Ecto neural progenitor cell (in vitro differentiated cells): Measurements from ENCODE around the gene SYNE2.
A peak's percentile ranks its signal among the peaks of the same experiment; 100 is the strongest.
"Not testable (repeated sequence)": the region's sequence is repeated elsewhere in the genome, so short reads cannot be mapped to it uniquely, and the experiment has no call there.

Source experiments
- DNase-seq: peaks from one replicate; pipeline ENCODE4 v3.0.0-alpha.2; 2018; ENCODE audit warnings: low spot score

SYNE2 gene

DNA sequence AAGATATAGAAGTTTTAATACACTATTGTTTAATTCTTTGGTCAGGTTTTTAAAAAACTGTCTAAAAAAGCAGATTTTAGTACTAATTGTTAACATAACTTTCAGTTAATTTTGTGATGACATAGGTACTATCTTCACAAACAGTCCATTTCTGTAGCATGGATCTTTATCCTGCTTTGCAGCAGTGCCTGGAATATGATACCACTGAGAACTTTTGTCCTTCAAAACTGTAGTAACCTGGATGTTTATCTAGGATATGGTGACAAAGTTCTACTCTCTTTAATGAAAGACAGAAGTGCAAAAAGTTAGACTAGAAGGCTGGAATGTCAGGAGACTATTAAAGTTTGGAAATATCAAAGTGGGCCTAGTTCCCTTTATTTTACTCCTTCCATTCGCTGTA is 159.9 kb downstream of the SYNE2 start:
- DNase-seq = no peak

DNA sequence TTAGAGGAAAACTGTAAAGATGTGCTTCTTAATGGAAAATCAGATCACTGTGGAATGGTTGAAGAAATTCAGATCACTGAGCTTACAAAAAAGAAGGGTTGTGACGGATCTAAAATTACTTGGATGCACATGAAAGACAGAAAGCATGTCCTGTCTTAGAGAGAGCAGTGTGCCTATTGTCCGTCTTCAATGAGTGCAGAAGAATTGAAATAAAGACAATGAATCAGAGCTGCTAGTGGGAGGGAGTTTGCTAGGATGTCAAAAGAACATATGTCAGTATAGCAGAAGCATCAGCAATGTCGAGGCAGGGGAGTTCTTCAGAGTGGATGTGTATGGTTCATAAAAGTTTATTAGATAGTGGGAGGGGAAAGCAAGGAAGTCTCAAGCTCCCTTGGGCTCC is 172.7 kb downstream of the SYNE2 start:
- DNase-seq = no peak

DNA sequence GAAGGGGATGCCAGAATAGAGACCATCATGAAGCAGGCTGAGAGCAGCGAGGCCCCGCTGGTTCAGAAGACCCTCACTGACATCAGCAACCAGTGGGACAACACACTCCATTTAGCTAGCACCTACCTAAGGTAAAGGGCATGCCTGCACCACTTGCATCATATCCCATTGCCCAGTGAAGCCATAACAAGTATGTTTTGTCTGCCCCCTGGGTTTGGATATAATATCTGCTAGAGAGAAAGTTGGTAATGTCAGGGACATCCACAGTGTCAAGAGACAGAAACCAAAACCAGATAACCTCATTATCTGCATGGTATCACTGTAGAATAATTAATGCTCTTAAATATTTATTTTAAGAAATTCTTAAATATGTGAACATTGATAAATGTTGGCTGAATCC is 173.8 kb downstream of the SYNE2 start:
- no peak for DNase-seq

DNA sequence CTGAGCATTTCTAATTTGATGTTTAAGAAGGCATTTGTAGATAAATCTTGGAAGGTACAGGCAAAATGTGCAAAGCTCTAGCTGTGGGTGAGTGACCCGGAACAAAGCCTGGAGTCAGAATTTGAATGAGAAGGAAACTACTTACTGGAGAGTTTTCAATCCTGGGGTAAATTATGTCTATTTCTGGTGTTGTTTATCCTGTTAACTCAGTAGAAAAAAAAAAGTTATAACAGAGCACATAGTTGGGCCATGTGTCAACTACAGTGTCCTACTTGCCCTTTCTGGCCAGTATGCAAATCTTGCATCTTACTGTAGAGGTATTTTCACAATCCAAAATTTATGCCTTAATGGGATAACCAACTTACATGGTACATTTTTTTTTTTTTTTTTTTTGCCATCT is 182.3 kb downstream of the SYNE2 start:
- no peak for DNase-seq

DNA sequence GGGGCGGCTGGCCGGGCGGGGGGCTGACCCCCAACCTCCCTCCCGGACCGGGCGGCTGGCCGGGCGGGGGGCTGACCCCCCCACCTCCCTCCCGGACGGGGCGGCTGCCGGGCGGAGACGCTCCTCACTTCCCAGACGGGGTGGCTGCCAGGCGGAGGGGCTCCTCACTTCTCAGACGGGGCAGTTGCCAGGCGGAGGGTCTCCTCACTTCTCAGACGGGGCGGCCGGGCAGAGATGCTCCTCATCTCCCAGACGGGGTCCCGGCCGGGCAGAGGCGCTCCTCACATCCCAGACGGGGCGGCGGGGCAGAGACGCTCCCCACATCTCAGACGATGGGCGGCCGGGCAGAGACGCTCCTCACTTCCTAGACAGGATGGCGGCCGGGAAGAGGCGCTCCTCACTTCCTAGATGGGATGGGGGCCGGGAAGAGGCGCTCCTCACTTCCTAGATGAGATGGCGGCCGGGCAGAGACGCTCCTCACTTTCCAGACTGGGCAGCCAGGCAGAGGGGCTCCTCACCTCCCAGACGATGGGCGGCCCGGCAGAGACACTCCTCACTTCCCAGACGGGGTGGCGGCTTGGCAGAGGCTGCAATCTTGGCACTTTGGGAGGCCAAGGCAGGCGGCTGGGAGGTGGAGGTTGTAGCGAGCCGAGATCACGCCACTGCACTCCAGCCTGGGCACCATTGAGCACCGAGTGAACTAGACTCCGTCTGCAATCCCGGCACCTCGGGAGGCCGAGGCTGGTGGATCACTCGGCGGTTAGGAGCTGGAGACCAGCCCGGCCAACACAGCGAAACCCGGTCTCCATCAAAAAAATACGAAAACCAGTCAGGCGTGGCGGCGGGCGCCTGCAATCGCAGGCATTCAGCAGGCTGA is 185.3 kb downstream of the SYNE2 start:
- not testable (repeated sequence) for DNase-seq

DNA sequence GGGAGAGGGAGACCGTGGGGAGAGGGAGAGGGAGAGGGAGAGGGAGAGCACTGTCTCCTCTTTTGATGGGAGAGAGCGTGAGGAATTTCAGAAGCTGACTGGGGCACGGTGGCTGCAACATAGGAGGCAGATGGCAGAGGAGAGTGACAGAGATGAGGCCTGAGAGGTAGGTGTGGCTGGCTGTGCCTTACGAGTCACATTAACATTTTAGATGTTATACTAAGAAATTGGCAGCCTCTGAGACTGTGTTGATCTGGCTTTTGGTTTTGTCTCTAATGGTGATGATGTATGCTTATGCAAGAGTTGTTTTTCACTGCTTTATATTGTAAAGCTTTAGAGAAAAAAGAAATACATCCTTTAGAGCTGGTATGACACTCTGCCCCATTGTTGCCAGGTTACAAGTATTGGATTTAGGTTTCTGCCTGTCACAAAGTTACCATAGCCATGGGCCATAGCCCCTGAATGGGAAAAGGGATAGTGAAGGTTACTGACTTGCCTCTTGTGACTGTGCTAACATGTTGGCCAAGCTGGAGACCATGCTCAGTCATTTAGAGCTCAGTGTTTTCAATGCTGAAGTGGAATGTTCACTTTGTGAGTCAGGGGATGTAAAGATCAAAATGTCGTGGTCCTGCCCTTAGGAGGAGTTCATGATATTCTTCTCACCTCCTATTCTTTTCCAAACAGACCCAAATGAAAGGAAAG is 186.2 kb downstream of the SYNE2 start:
- no peak for DNase-seq

DNA sequence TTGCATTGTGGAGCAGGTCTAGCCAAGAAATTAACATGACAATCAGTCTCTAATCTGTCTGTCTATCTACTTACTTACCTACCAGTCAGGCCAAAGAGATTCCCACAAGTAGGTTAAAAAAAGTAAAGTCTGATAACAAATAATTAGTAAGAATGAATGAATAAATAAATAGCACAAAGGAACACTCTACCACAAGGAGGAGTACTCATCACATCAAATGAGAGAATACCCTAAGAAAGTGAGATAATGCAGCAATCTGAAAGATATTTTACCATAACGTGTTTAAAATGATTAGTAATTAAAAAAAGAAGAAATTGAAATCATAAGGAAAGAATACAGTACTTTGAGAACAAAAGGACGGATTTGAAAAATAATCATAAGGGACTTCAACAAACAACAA is 187.2 kb downstream of the SYNE2 start:
- DNase-seq = no peak

DNA sequence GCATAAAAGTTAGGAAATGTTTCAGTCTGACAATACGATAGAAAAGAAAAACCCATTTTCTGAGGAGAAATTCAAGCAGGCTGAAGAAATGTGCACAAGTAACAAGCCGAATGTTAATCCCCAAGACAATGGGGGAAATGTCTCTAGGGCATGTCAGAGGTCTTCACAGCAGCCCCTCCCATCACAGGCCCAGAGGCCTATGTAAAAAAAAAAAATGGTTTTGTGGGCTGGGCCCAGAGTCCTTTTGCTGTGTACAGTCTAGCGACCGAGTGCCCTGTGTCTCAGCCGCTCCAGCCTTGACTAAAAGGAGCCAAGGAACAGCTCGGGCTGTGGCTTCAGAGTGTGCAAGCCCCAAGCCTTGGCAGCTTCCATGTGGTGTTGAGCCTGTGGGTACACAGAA is 190.5 kb downstream of the SYNE2 start:
- not testable (repeated sequence) for DNase-seq

DNA sequence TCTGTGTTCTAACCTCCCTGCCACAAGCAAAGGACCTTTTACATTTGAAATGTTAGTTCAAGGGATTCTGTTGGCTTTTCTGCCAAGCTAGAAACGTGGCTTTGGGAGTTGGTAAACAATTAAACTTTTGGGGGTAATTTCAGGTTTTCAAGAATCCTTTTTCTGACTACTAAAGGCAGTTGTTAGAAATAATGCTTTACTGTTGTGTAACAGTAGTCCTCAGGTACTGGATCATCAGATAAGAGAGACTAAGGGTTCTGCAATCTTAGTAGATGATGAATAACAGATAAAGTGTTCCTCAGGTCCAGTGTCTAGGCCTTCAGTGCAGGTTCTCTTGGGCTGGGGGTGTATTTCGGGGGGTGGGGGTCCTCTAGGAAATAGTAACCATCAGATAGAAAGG is 192.3 kb downstream of the SYNE2 start:
- no peak for DNase-seq

DNA sequence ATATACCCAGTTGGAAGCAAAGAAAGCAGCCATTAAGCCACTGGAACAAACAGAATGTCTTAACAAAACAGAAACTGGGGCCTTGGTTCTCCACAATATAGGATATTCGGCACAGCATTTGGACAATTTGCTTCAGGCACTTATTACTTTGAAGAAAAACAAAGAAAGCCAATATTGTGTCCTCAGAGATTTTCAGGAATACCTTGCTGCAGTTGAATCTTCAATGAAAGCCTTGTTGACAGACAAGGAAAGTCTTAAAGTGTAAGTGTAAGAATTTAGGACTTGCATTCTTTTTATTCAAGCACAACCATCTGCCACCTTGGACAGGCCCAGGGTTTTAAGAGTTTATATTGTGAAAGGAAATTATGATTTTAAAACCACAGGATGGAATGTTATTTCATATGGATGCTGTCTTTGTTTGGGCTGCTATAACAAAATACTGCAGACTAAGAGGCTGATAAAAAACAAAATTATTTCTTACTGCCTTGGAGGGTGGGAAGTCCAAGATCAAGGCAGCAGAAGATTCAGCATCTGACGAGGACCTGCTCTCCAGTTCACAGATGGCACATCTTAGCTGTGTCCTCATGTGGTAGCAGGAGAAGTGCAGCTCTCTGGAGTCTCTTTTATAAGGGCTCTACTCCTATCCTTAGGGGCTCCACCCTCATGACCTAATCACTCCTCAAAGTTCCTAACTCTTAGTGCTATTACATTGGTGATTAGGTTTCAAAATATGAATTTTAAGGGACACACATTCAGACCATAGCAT is 197.0 kb downstream of the SYNE2 start:
- no peak for DNase-seq

DNA sequence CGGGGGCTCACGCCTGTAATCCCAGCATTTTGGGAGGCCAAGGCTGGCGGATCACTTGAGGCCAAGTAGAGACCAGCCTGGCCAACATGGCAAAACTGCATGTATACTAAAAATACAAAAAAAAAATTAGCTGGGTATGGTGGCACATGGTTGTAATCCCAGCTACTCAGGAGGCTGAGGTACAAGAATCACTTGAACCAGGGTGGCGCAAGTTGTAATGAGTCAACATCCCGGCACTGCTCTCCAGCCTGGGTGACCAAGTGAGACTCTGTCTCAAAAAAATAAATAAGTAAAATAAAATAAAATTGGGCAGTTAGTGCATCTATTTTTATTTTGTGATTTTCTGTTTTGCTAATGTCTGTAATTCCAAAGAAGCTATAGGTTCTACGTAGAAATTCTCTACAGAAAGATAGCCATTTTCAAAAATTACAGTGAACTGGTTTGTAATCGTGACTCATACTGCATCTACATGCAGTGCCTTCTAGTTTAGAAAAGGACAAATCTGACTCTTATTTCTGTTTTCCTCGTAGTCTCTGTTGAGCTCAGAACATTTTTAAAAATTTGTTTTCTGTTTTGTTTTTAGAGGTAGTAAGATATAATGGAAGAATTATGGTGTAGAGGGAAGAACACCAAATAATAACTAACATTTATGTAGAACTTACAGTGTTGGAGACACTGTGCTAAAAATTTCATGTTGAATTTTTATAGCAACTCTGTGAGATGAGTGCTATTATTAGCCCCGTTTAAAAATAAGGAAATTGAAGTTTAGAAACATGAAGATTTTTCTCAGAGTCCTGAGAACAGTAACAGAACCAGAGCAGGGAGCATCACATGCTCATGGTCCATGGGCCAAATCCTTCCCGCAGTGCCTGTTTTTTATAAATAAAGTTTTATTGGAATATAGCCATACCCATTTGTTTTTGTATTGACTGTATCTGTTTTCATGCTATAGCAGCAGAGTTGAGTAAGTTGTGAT is 201.2 kb downstream of the SYNE2 start:
- no peak for DNase-seq

DNA sequence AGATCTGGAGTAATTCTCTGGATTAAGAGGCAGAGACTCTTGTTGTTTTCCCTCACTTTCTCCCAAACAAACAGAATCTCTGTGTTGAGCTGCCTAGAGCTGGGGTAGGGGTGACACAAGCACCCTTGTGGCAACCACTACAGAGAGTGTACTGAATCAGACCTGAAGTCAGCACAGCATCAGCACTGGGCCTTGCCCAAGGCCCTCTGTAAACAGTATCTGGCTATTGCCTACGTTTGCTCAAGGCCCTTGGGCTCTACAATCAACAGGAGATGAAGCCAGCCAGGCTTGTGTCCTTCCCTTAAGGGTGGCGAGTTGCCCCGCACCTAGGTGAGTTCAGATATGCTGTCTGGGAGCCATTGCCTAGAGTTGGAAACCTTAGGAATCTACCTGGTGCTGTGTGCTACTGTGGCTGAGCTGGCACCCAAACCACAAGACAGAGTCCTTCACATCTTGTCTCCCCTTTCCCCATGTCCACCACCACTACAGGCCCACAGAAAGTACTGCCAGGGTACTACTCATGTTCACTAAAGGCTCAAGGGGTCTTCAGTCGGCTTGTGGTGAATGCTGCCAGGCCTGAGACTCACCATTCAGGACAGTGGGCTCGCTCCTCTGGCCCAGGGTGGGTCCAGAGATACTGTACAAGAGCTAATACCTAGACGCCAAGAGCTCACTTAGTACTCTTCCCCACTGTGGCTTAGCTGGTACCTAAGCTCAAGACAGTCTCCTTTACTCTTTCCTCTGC is 206.8 kb downstream of the SYNE2 start:
- DNase-seq = no peak

DNA sequence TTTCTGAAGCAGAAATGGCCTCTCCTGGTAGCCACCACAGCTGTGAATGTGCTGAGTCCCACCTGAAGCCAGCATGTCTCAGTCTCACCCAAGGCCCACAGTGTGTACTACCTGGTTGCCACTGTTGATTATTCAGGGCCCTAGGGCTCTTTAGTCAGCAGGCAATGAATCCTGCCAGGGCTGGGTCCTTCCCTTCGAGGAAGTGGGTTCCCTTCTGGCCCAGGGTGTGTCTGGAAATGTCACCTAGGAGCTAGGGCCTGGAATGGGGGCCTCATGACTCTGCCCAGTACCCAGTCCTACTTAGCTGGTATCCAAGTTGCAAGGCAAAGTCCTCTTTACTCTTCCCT is 207.4 kb downstream of the SYNE2 start:
- no peak for DNase-seq

DNA sequence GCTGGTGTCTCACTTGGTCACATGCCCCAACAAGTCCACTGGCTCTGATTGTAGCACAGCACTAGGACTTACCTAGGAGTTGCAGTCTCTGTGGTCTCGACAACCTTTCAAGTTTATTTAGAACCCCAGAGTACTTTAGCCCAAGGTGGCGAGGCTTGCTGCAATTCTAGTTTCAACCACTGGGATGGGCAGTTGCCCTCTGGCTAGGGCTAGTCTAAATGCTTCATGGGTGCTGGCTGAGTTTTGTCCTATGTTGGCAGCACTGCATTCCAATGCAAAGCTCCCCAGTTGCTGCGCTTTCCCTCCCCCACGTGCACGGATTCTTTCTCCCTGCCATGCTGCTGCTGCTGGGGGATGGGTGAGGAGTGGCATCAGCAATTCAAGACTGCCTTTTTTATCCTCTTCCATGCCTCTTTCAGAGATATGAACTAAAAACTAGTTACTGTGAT is 207.9 kb downstream of the SYNE2 start:
- DNase-seq = peak; percentile 75

DNA sequence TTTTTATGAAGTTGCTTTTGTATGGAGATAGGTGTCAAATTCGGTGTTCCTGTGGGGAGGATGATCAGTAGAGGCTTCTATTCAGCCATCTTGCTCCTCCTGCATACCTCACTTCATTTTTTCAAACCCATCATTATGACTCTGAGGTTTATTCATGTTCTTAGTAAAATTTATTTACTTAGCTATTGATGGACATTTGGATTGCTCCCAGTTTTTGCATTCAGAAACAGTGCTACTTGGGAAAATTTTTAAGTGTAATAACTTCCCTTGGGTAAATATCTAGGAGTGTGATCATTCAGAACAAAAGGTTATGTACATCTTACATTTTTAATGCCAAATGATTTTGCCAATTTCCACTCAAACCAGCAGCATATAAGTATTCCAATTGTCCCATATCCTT is 208.3 kb downstream of the SYNE2 start:
- no peak for DNase-seq

DNA sequence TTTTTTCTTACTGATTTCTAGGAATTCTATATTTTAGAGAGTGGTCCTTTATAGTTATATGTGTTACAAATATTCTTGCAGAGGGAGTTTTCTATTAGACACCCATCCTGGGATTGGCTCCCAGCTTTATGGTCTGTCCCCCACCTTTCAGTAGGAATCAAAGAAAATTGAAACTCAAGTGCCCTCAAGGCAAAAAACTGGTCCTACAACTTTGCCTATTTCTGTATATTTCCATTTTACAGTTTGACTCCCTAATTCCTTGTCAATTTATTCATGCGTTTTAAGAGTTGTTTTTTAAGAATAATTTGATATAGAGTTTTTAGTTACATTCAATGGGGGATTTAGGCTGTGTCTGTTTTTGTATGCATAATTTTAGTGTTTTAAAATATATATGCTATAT is 208.9 kb downstream of the SYNE2 start:
- DNase-seq = no peak

DNA sequence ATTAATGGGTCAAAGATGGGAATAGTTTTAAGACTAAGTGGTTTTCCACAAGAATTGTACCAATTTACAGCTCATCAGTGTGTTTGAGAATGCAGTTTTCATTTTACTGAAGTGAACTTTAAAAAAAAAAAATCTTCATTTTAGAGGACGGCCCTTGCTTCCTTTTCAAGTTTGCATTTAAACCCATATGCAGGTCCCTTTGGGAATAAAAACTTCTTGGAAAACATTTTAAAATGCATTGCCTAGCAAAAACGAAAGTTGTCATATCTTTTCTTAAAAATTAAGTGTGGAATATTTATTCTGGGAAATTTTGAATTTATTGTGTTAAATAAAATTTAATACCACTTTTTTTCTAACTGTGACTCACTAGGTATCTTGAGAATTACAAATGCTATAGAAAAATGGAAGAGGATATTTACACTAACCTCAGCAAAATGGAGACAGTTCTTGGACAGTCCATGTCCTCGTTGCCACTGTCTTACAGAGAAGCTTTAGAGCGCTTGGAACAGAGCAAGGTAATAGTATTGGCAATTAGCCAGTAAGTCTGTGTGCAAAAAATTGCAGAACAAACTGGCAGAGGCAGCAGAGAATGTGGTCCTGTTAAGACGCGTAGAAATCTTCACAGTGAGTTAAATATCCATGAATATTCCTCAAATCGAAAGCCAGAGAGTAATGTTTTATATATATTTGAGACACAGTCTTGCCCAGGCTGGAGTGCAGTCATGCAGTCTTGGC is 209.7 kb downstream of the SYNE2 start:
- no peak for DNase-seq

DNA sequence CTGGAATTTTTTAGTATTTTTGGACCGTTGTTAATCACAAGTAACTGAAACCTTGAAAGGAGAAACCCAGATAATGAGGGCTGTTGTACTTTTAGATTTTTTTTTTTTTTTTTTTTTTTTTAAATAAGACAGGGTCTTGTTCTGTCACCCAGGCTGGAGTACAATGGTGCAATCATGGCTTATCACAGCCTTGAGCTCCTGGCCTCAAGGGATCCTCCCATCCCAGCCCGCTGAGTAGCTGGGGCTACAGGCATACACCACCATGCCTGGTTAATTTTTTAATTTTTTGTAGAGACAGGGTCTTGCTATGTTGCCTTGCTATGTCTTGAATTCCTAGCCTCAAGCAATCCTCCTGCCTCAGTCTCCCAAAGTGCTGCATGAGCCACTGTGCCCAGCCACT is 211.6 kb downstream of the SYNE2 start:
- DNase-seq = no peak

DNA sequence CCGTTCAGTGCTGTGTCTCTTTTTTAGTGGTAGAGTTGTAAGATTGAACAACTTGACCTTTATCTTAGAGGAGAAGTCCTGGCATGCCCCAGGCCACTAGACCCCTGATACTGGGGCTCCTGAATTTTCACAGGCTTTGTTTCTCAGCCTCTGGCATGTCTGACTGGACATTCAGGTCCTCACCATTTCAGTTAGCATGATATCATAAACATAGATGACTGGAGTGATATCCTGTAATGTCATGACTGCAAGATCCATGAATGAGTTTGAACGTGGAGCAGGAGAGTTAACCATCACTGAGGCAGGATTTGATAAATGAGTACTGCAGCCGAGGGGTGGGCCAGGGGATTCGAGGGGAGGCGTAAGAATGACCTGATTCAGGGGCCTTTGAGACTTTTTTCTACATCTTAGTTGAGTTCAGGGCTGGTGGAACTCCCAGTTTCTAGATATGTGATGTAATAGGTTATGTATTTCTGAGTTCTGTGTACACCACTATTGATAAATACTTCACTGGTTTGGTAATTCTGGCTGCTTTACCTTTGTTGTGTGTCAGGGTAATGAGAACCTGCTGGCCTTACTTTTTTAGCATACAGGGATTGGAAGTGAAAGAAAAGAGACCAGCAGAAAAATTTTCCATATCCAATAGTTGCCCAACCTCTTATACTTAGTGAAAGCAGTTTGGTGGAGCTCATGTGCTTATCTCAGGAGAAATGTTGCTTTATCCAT is 217.0 kb downstream of the SYNE2 start:
- no peak for DNase-seq
